ENCODE measurements around the gene HIC1.

DNA sequence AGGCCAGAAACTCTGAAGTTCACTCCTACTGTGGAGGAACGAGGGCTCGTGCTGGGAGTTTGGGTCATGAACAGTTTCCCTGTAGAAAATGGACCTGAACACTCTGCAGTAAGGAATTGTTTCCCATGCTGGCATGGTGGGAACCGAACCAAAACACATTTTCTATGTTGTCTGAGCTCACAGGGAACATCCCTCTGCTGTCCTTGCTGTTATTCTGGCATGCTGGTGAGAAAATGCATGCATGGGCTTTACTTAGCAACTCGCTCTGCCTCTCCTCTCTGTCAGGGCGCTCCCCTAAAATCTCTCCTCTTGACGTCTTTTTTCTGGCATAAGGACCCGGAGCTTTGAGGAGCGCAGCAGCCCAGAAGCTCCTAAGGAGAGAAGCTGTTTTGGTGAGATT lies 35.2 kb upstream of the HIC1 start:
- TF ChIP-seq EP300 (IDR thresholded peaks at IDR 0.05) (no peak), CTCF (IDR thresholded peaks at IDR 0.05) (no peak)
